Adrenal gland (tissue), 12 donors: ENCODE data around the gene AMBRA1. TPM values are rescaled to one million over a fixed set of nuclear protein-coding genes. Genes with fewer than 3 reads are reported as not detected.

Experiments used
- DNase-seq, 7 donors: peaks; one replicate each; pipeline ENCODE4 v3.0.0-alpha.2; 2019 to 2020
- H3K27ac ChIP-seq, 5 donors: fragments of 200-600 bp; sonication (generic) in 4 of 5; 1 replicate in 3 of 5; 2 replicates in 2 of 5; pipeline versions ENCODE4 v1.5.1 to v1.8.0; 2016 to 2020; ENCODE audit warnings: mild to moderate bottlenecking in 1 of 5
- H3K27me3 ChIP-seq: fragments of 200-600 bp; 2 replicates; pipeline ENCODE4 v1.8.0; 2021
- H3K36me3 ChIP-seq, 2 donors: fragments of 200-600 bp; replicated peaks in 1 of 2; 1 replicate in 1 of 2; 2 replicates in 1 of 2; pipeline versions ENCODE4 v1.5.1 to v1.8.0; 2018 to 2022
- H3K4me1 ChIP-seq, 2 donors: fragments of 200-600 bp; replicated peaks in 1 of 2; 1 replicate in 1 of 2; 2 replicates in 1 of 2; pipeline versions ENCODE4 v1.5.1 to v1.8.0; 2018 to 2021
- H3K4me3 ChIP-seq, 4 donors: fragments of 200-600 bp; sonication (generic) in 3 of 4; one replicate each; pipeline ENCODE4 v1.5.1; 2016 to 2018
- H3K9me3 ChIP-seq, 3 donors: fragments of 200-600 bp; sonication (generic) in 1 of 3; replicated peaks in 1 of 3; 1 replicate in 2 of 3; 2 replicates in 1 of 3; pipeline versions ENCODE4 v1.5.1 to v1.8.0; 2016 to 2021
- CTCF ChIP-seq, 6 experiments: fragments of 450-650 bp in 4 of 6; fragments of 200-600 bp in 2 of 6; sonication (generic) in 1 of 6; IDR thresholded peaks; 1 replicate in 5 of 6; 2 replicates in 1 of 6; pipeline versions ENCODE4 v1.5.1 to v1.8.0; 2016 to 2021; ENCODE audit warnings: antibody characterized with exemption in 6 of 6, mild to moderate bottlenecking in 2 of 6, moderate library complexity in 1 of 6
- POLR2A ChIP-seq, 2 donors: fragments of 450-650 bp; IDR thresholded peaks; one replicate each; pipeline ENCODE4 v1.6.1; 2017; ENCODE audit warnings: antibody characterized with exemption in 2 of 2, mild to moderate bottlenecking in 2 of 2, moderate library complexity in 1 of 2
- WGBS, 4 donors: extraction: QIAGEN DNeasy Blood & Tissue Kit in 2 of 4; methylation state at CpG; one replicate each; pipeline versions ENCODE4 v1.1.5 to v1.1.7; 2013 to 2017; 5-methylcytosine and 5-hydroxymethylcytosine counted together
- intact Hi-C, 2 donors: fragments of 100-400 bp; cut with DNase I; formaldehyde crosslinking; loops; one replicate each; pipeline versions ENCODE4 v1.14.1 to v1.15.0; 2022 to 2023
- polyA plus RNA-seq, 3 donors: library from polyadenylated mRNA; stranded (reverse); fragments of 200-250 nt in 2 of 3; fragments of 350-450 nt in 1 of 3; fragmentation: Illumina TruSeq in 1 of 3; extraction: RNeasy Lipid Tissue Mini Kit (QIAGEN cat#74804) in 1 of 3; gene quantifications; one replicate each; pipeline ENCODE4 v1.2.3, GENCODE V29; 2013 to 2014
- total RNA-seq, 9 donors: library from RNA; depleted of rRNA in 4 of 9; stranded (reverse); fragments of >200 nt in 4 of 9; fragments of 120-200 nt in 1 of 9; fragmentation: NEBNext Ultra II Directional in 1 of 9; extraction: Animal tissue kit (Norgen Biotek cat#: 25700) in 1 of 9; gene quantifications; one replicate each; pipeline versions ENCODE4 v1.1.0 to v1.2.4, GENCODE V29; 2013 to 2023
- donor health status: healthy with polysubstance abuse.
- donor health status: Bipolar disorder and iron deficiency.
- donor health status: DM: yes; HTN: yes; CAD: no.
- donor health status: DM: no; HTN: no; CAD: no.
- donor health status: DM: no; HTN: no; CAD: no.
- donor health status: DM: yes; HTN: yes; CAD: no.

AMBRA1 gene
- total and polyA plus RNA-seq, 12 donors: 16.2 to 73.3 (median 49.7) TPM

- no peak for DNase-seq
- Histone ChIP-seq H3K9me3 (no peaks in the 10 kb centered on the region), H3K27ac (no peak overlapping the region), H3K36me3 (peaks cover 0 to 37% of the 10 kb centered on the region in 2 donors), H3K4me3 (no peak overlapping the region), H3K4me1 (no peaks in the 10 kb centered on the region), H3K27me3 (no peaks in the 10 kb centered on the region)
- 94 to 100% (median 97%) methylated on average over 1 of the region's 1 CpG for WGBS, 4 donors
- intact Hi-C loops: no loop called here
- TF ChIP-seq POLR2A (IDR thresholded peaks at IDR 0.05): no peak
- no peak for TF ChIP-seq CTCF (IDR thresholded peaks at IDR 0.05)
Observed at GRCh38 chr11:46630237-46630636, 36.4 kb upstream of the AMBRA1 start.

GRCh38 chr11:46628961-46629360 lies 35.1 kb upstream of the AMBRA1 start:
- 85 to 95% (median 90%) methylated on average over 6 of the region's 6 CpGs for WGBS, 4 donors

GRCh38 chr11:46625406-46625805 lies 31.6 kb upstream of the AMBRA1 start:
- 91 to 97% (median 93%) methylated on average over 3 of the region's 3 CpGs for WGBS, 4 donors
- TF ChIP-seq POLR2A (IDR thresholded peaks at IDR 0.05) (no peak), CTCF (IDR thresholded peaks at IDR 0.05) (no peak)
- Histone ChIP-seq H3K27me3 (no peaks in the 10 kb centered on the region), H3K36me3 (peaks cover 0 to 53% of the 10 kb centered on the region in 2 donors), H3K9me3 (no peaks in the 10 kb centered on the region), H3K4me3 (no peak overlapping the region), H3K4me1 (no peaks in the 10 kb centered on the region), H3K27ac (no peak overlapping the region)
- DNase-seq: peak in 1 of 7 donors; percentile 30
- intact Hi-C loops: no loop called here

More at GRCh38 chr11:46628961-46629360, 35.1 kb upstream of the AMBRA1 start:
- no peak overlapping the region for H3K27ac ChIP-seq
- intact Hi-C loops: no loop called here
- no peaks in the 10 kb centered on the region for H3K4me1 ChIP-seq
- no peaks in the 10 kb centered on the region for H3K27me3 ChIP-seq
- peaks cover 0 to 43% of the 10 kb centered on the region in 2 donors for H3K36me3 ChIP-seq
- no peak for TF ChIP-seq POLR2A (IDR thresholded peaks at IDR 0.05)
- no peak for TF ChIP-seq CTCF (IDR thresholded peaks at IDR 0.05)
- H3K9me3 ChIP-seq: no peaks in the 10 kb centered on the region
- peak in 1 of 7 donors; percentile 40 for DNase-seq
- H3K4me3 ChIP-seq: no peak overlapping the region

GRCh38 chr11:46618837-46619236 lies 25.0 kb upstream of the AMBRA1 start:
- H3K36me3 ChIP-seq: peaks cover 0 to 16% of the 10 kb centered on the region in 2 donors
- TF ChIP-seq POLR2A (IDR thresholded peaks at IDR 0.05): no peak
- no peak for TF ChIP-seq CTCF (IDR thresholded peaks at IDR 0.05)
- peaks cover 12 to 24% of the 10 kb centered on the region in 2 donors for H3K4me1 ChIP-seq
- 65 to 71% (median 68%) methylated on average over 6 of the region's 6 CpGs for WGBS, 4 donors
- H3K9me3 ChIP-seq: no peaks in the 10 kb centered on the region
- DNase-seq: peak in 1 of 7 donors; percentile 23
- H3K27me3 ChIP-seq: no peaks in the 10 kb centered on the region
- peak overlapping the region in 1 of 5 donors; percentile 98 for H3K27ac ChIP-seq
- H3K4me3 ChIP-seq: peak overlapping the region in 1 of 4 donors; percentile 92
- intact Hi-C loops: no loop called here
